NCI-H226 (cell line): Measurements from ENCODE around the gene TOM1.

Experiments used
- DNase-seq: peaks from one replicate; pipeline ENCODE4 v3.0.0-alpha.2; 2015

Gene TOM1

GRCh38 chr22:35307892-35308291 lies 8.2 kb downstream of the TOM1 start:
- DNase-seq = no peak

GRCh38 chr22:35308480-35309021 lies 8.9 kb downstream of the TOM1 start:
- no peak for DNase-seq

- DNase-seq = no peak
Measured at GRCh38 chr22:35310556-35311550, 11.2 kb downstream of the TOM1 start.

GRCh38 chr22:35311551-35311999 lies 11.9 kb downstream of the TOM1 start:
- no peak for DNase-seq

GRCh38 chr22:35312198-35313059 lies 12.7 kb downstream of the TOM1 start:
- DNase-seq = no peak

GRCh38 chr22:35313311-35314121 lies 13.8 kb downstream of the TOM1 start:
- DNase-seq = peak; percentile 4

GRCh38 chr22:35314161-35314942 lies 14.7 kb downstream of the TOM1 start:
- no peak for DNase-seq

- no peak for DNase-seq
Measured at GRCh38 chr22:35315141-35315854, 15.6 kb downstream of the TOM1 start.

- no peak for DNase-seq
Measured at GRCh38 chr22:35315855-35316745, 16.4 kb downstream of the TOM1 start.

GRCh38 chr22:35316751-35317150 lies 17.1 kb downstream of the TOM1 start:
- DNase-seq = no peak

- DNase-seq = no peak
Measured at GRCh38 chr22:35317680-35318290, 18.1 kb downstream of the TOM1 start.

- no peak for DNase-seq
Measured at GRCh38 chr22:35318346-35319215, 18.9 kb downstream of the TOM1 start.

GRCh38 chr22:35319244-35319985 lies 19.7 kb downstream of the TOM1 start:
- no peak for DNase-seq

- DNase-seq = no peak
Measured at GRCh38 chr22:35322126-35322525, 22.4 kb downstream of the TOM1 start.

- DNase-seq = no peak
Measured at GRCh38 chr22:35322893-35323292, 23.2 kb downstream of the TOM1 start.

GRCh38 chr22:35323305-35323704 lies 23.6 kb downstream of the TOM1 start:
- no peak for DNase-seq

GRCh38 chr22:35324067-35324466 lies 24.4 kb downstream of the TOM1 start:
- no peak for DNase-seq

- no peak for DNase-seq
Measured at GRCh38 chr22:35324762-35325161, 25.1 kb downstream of the TOM1 start.
